ENCODE results near the gene SVEP1. TPM values are rescaled to one million over a fixed set of nuclear protein-coding genes. Genes with fewer than 3 reads are reported as not detected.

SVEP1 gene
- total RNA-seq, 2 experiments from 2014 or later = not detected

- H3K36me3 ChIP-seq (ENCODE audit: insufficient read depth, low read length) = no peaks in the 10 kb centered on the region
- no peaks in the 10 kb centered on the region for H3K9me3 ChIP-seq (ENCODE audit: low read length)
- no peak overlapping the region for H2AFZ ChIP-seq (ENCODE audit: low read length)
- H3K4me3 ChIP-seq (ENCODE audit: low read depth, low read length, poor library complexity, severe bottlenecking) = no peak overlapping the region
- POLR2A ChIA-PET = no interaction called here
- H3K27ac ChIP-seq (ENCODE audit: low read depth, low read length, poor library complexity, severe bottlenecking) = no peak overlapping the region
- H3K79me2 ChIP-seq (ENCODE audit: insufficient read depth, low read depth, low read length) = no peaks in the 10 kb centered on the region
- intact Hi-C loops (cut with micrococcal nuclease; ENCODE audit: unreplicated experiment) = loop anchor here (10.0 kb wide), 1 partner anchor 839 kb away; no protein-coding TSS in a partner anchor
- CTCF ChIA-PET (ENCODE audit: unreplicated experiment) = no interaction called here
- no peaks in the 10 kb centered on the region for H4K20me1 ChIP-seq (ENCODE audit: insufficient read depth, low read length)
- no peak overlapping the region for H3K4me2 ChIP-seq (ENCODE audit: low read length)
- no TSS peak for BruUV-seq (replicated peaks)
- no peak for DNase-seq (ENCODE audit: low spot score)
- no peaks in the 10 kb centered on the region for H3K4me1 ChIP-seq (ENCODE audit: insufficient read depth, low read length, poor library complexity, severe bottlenecking)
- no peak for TF ChIP-seq CTCF (conservative IDR thresholded peaks at IDR 0.05; ENCODE audit: low read length)
- TF ChIP-seq EZH2phosphoT487 (IDR thresholded peaks at IDR 0.05; ENCODE audit: borderline replicate concordance, low read depth, low read length) = no peak
- no peaks in the 10 kb centered on the region for H3K9me2 ChIP-seq (ENCODE audit: insufficient read depth, low read length)
These were observed 123.7 kb downstream of the SVEP1 start for GRCh38 chr9:110455860-110456259.

- BruUV-seq (replicated peaks) = no TSS peak
- Histone ChIP-seq H3K79me2 (ENCODE audit: insufficient read depth, low read depth, low read length) (no peaks in the 10 kb centered on the region), H3K9me3 (ENCODE audit: low read length) (no peaks in the 10 kb centered on the region), H3K36me3 (ENCODE audit: insufficient read depth, low read length) (no peaks in the 10 kb centered on the region), H3K9me2 (ENCODE audit: insufficient read depth, low read length) (no peaks in the 10 kb centered on the region), H4K20me1 (ENCODE audit: insufficient read depth, low read length) (no peaks in the 10 kb centered on the region), H3K4me1 (ENCODE audit: insufficient read depth, low read length, poor library complexity, severe bottlenecking) (no peaks in the 10 kb centered on the region), H3K4me3 (ENCODE audit: low read depth, low read length, poor library complexity, severe bottlenecking) (no peak overlapping the region), H2AFZ (ENCODE audit: low read length) (no peak overlapping the region), H3K27ac (ENCODE audit: low read depth, low read length, poor library complexity, severe bottlenecking) (no peak overlapping the region), H3K4me2 (ENCODE audit: low read length) (no peak overlapping the region)
- peak; percentile 7 for DNase-seq (ENCODE audit: low spot score)
- TF ChIP-seq CTCF (conservative IDR thresholded peaks at IDR 0.05; ENCODE audit: low read length) (peak; percentile 82), EZH2phosphoT487 (IDR thresholded peaks at IDR 0.05; ENCODE audit: borderline replicate concordance, low read depth, low read length) (no peak)
- intact Hi-C loops (cut with micrococcal nuclease; ENCODE audit: unreplicated experiment) = loop anchor here (10.0 kb wide), 1 partner anchor 842 kb away; no protein-coding TSS in a partner anchor
- ChIA-PET POLR2A (interaction anchor here (0.6 kb wide), 2 partner anchors 138 to 142 kb away, joined by 3 read pairs; no protein-coding TSS in a partner anchor), CTCF (ENCODE audit: unreplicated experiment) (no interaction called here)
These were observed 127.2 kb downstream of the SVEP1 start for GRCh38 chr9:110452227-110452801.

GRCh38 chr9:110451726-110452125 lies 127.8 kb downstream of the SVEP1 start:
- TF ChIP-seq CTCF (conservative IDR thresholded peaks at IDR 0.05; ENCODE audit: low read length) (no peak), EZH2phosphoT487 (IDR thresholded peaks at IDR 0.05; ENCODE audit: borderline replicate concordance, low read depth, low read length) (no peak)
- Histone ChIP-seq H3K9me2 (ENCODE audit: insufficient read depth, low read length) (no peaks in the 10 kb centered on the region), H3K4me1 (ENCODE audit: insufficient read depth, low read length, poor library complexity, severe bottlenecking) (no peaks in the 10 kb centered on the region), H3K4me3 (ENCODE audit: low read depth, low read length, poor library complexity, severe bottlenecking) (no peak overlapping the region), H3K4me2 (ENCODE audit: low read length) (no peak overlapping the region), H3K27ac (ENCODE audit: low read depth, low read length, poor library complexity, severe bottlenecking) (no peak overlapping the region), H3K79me2 (ENCODE audit: insufficient read depth, low read depth, low read length) (no peaks in the 10 kb centered on the region), H3K9me3 (ENCODE audit: low read length) (no peaks in the 10 kb centered on the region), H4K20me1 (ENCODE audit: insufficient read depth, low read length) (no peaks in the 10 kb centered on the region), H3K36me3 (ENCODE audit: insufficient read depth, low read length) (no peaks in the 10 kb centered on the region), H2AFZ (ENCODE audit: low read length) (no peak overlapping the region)
- DNase-seq (ENCODE audit: low spot score) = no peak
- no TSS peak for BruUV-seq (replicated peaks)
- intact Hi-C loops (cut with micrococcal nuclease; ENCODE audit: unreplicated experiment) = loop anchor here (10.0 kb wide), 1 partner anchor 843 kb away; no protein-coding TSS in a partner anchor
- ChIA-PET POLR2A (no interaction called here), CTCF (ENCODE audit: unreplicated experiment) (no interaction called here)
